IPS-18a (cell line): Measurements from ENCODE around the gene TRIM27.
"Not testable (repeated sequence)": the region's sequence is repeated elsewhere in the genome, so short reads cannot be mapped to it uniquely, and the experiment has no call there.

Experiments used
- H3K27ac ChIP-seq: one replicate; pipeline ENCODE4 v1.5.1; 2013; ENCODE audit warnings: low read length
- H3K27me3 ChIP-seq: one replicate; pipeline ENCODE4 v1.6.1; 2013; ENCODE audit warnings: mild to moderate bottlenecking, low read length; ENCODE audit not compliant: control insufficient read depth, insufficient read depth
- H3K36me3 ChIP-seq: one replicate; pipeline ENCODE4 v1.6.1; 2013; ENCODE audit warnings: low read depth, low read length; ENCODE audit not compliant: control insufficient read depth
- H3K4me1 ChIP-seq: one replicate; pipeline ENCODE4 v1.6.1; 2013; ENCODE audit warnings: low read depth, low read length; ENCODE audit not compliant: control insufficient read depth
- H3K4me3 ChIP-seq: one replicate; pipeline ENCODE4 v1.5.1; 2013; ENCODE audit warnings: low read length
- H3K9ac ChIP-seq: one replicate; pipeline ENCODE4 v1.6.1; 2013; ENCODE audit warnings: mild to moderate bottlenecking, low read length, moderate library complexity
- H3K9me3 ChIP-seq: one replicate; pipeline ENCODE4 v1.6.1; 2013; ENCODE audit warnings: low read depth, low read length; ENCODE audit not compliant: control insufficient read depth

Gene TRIM27

GRCh38 chr6:28949656-28950195 is 25.9 kb upstream of the TRIM27 start:
- not testable (repeated sequence) for H3K4me3 ChIP-seq, H3K9ac ChIP-seq, H3K27me3 ChIP-seq, H3K9me3 ChIP-seq, H3K4me1 ChIP-seq, H3K36me3 ChIP-seq, H3K27ac ChIP-seq

- Histone ChIP-seq H3K27ac (no peak overlapping the region), H3K36me3 (no peaks in the 10 kb centered on the region), H3K4me1 (no peaks in the 10 kb centered on the region), H3K9ac (no peak overlapping the region), H3K27me3 (peaks cover 4% of the 10 kb centered on the region), H3K9me3 (no peaks in the 10 kb centered on the region), H3K4me3 (no peak overlapping the region)
These were observed 25.1 kb upstream of the TRIM27 start for GRCh38 chr6:28948782-28949486.

GRCh38 chr6:28947831-28948270 is 24.1 kb upstream of the TRIM27 start:
- H3K4me3 ChIP-seq = no peak overlapping the region
- H3K27ac ChIP-seq = no peak overlapping the region
- no peaks in the 10 kb centered on the region for H3K4me1 ChIP-seq
- H3K9ac ChIP-seq = no peak overlapping the region
- H3K27me3 ChIP-seq = no peaks in the 10 kb centered on the region
- no peaks in the 10 kb centered on the region for H3K9me3 ChIP-seq
- no peaks in the 10 kb centered on the region for H3K36me3 ChIP-seq

- Histone ChIP-seq H3K9ac (no peak overlapping the region), H3K27me3 (no peaks in the 10 kb centered on the region), H3K4me3 (no peak overlapping the region), H3K36me3 (no peaks in the 10 kb centered on the region), H3K4me1 (no peaks in the 10 kb centered on the region), H3K27ac (no peak overlapping the region), H3K9me3 (no peaks in the 10 kb centered on the region)
These were observed 23.4 kb upstream of the TRIM27 start for GRCh38 chr6:28947067-28947765.

- Histone ChIP-seq H3K4me1 (no peaks in the 10 kb centered on the region), H3K27ac (no peak overlapping the region)
These were observed 21.6 kb upstream of the TRIM27 start for GRCh38 chr6:28945349-28945748.

GRCh38 chr6:28944412-28944865 is 20.7 kb upstream of the TRIM27 start:
- H3K36me3 ChIP-seq = no peaks in the 10 kb centered on the region
- H3K9ac ChIP-seq = peak overlapping the region; percentile 73
- H3K27ac ChIP-seq = no peak overlapping the region
- H3K9me3 ChIP-seq = no peaks in the 10 kb centered on the region
- H3K4me1 ChIP-seq = no peaks in the 10 kb centered on the region
- peak overlapping the region; percentile 83 for H3K4me3 ChIP-seq
- no peaks in the 10 kb centered on the region for H3K27me3 ChIP-seq

More at GRCh38 chr6:28945349-28945748, 21.6 kb upstream of the TRIM27 start:
- no peaks in the 10 kb centered on the region for H3K9me3 ChIP-seq
- H3K9ac ChIP-seq = no peak overlapping the region
- no peak overlapping the region for H3K4me3 ChIP-seq
- no peaks in the 10 kb centered on the region for H3K36me3 ChIP-seq
- H3K27me3 ChIP-seq = no peaks in the 10 kb centered on the region

- Histone ChIP-seq H3K4me1 (no peaks in the 10 kb centered on the region), H3K9ac (peak overlapping the region; percentile 73), H3K36me3 (no peaks in the 10 kb centered on the region), H3K4me3 (peak overlapping the region; percentile 83), H3K27ac (no peak overlapping the region), H3K27me3 (no peaks in the 10 kb centered on the region), H3K9me3 (no peaks in the 10 kb centered on the region)
These were observed 20.0 kb upstream of the TRIM27 start for GRCh38 chr6:28943557-28944411.

GRCh38 chr6:28943223-28943556 is 19.4 kb upstream of the TRIM27 start:
- H3K4me3 ChIP-seq = peak overlapping the region; percentile 83
- H3K4me1 ChIP-seq = no peaks in the 10 kb centered on the region
- no peaks in the 10 kb centered on the region for H3K36me3 ChIP-seq
- no peak overlapping the region for H3K27ac ChIP-seq
- no peaks in the 10 kb centered on the region for H3K27me3 ChIP-seq
- H3K9ac ChIP-seq = no peak overlapping the region
- H3K9me3 ChIP-seq = no peaks in the 10 kb centered on the region

- H3K36me3 ChIP-seq = no peaks in the 10 kb centered on the region
- H3K27ac ChIP-seq = no peak overlapping the region
- peak overlapping the region; percentile 86 for H3K4me3 ChIP-seq
- no peaks in the 10 kb centered on the region for H3K27me3 ChIP-seq
- no peak overlapping the region for H3K9ac ChIP-seq
- no peaks in the 10 kb centered on the region for H3K4me1 ChIP-seq
- no peaks in the 10 kb centered on the region for H3K9me3 ChIP-seq
These were observed 18.1 kb upstream of the TRIM27 start for GRCh38 chr6:28941684-28942448.

GRCh38 chr6:28940858-28941683 is 17.3 kb upstream of the TRIM27 start:
- Histone ChIP-seq H3K27me3 (no peaks in the 10 kb centered on the region), H3K4me3 (peak overlapping the region; percentile 86), H3K36me3 (no peaks in the 10 kb centered on the region), H3K9me3 (no peaks in the 10 kb centered on the region), H3K9ac (peak overlapping the region; percentile 58), H3K27ac (peak overlapping the region; percentile 1), H3K4me1 (no peaks in the 10 kb centered on the region)
